Nephron progenitor cell (in vitro differentiated cells): Measurements from ENCODE around the gene GABPB1.

Experiments used
- DNase-seq: peaks from one replicate; pipeline ENCODE4 v3.0.0; 2021
- H3K27ac Mint-ChIP-seq: 2 replicates; pipeline ENCODE4 v1.8.0; 2021; ENCODE audit warnings: mild to moderate bottlenecking, moderate library complexity, mixed read lengths
- H3K27me3 Mint-ChIP-seq: 2 replicates; pipeline ENCODE4 v1.8.0; 2021; ENCODE audit warnings: mild to moderate bottlenecking, low read depth, mixed read lengths; ENCODE audit not compliant: poor library complexity
- H3K36me3 Mint-ChIP-seq: 2 replicates; pipeline ENCODE4 v1.8.0; 2021; ENCODE audit warnings: low read depth, mixed read lengths
- H3K4me1 Mint-ChIP-seq: 2 replicates; pipeline ENCODE4 v1.8.0; 2021; ENCODE audit warnings: mixed read lengths
- H3K4me3 Mint-ChIP-seq: 2 replicates; pipeline ENCODE4 v1.8.0; 2021; ENCODE audit warnings: mild to moderate bottlenecking, moderate library complexity, mixed read lengths
- H3K9me3 Mint-ChIP-seq: 2 replicates; pipeline ENCODE4 v1.8.0; 2021; ENCODE audit warnings: mild to moderate bottlenecking, moderate library complexity, mixed read lengths
- CTCF ChIP-seq: fragments of 200-600 bp; sonication (generic); IDR thresholded peaks from 2 replicates; pipeline ENCODE4 v1.5.0; 2021; ENCODE audit warnings: antibody characterized with exemption

The GABPB1 gene

DNA sequence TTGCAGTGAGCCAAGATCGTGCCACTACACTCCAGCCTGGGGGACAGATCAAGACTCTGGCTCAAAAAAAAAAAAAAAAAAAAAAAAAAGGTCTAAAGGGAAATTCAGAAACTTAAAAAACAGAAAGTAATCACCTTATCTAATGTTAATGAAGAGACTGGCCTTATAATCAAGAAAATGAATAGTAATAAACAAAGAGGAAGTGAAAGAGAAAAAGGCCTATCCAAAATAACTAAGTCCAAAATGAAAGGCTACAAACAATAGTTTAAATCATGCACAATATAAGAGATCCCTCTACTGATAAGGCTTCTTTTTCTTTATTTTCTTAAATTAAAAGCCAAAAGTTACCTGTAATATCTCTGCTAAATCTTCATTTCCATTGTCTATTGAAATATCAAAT is 52.4 kb downstream of the GABPB1 start:
- no peak overlapping the region for H3K4me3 Mint-ChIP-seq
- no peak for TF ChIP-seq CTCF

DNA sequence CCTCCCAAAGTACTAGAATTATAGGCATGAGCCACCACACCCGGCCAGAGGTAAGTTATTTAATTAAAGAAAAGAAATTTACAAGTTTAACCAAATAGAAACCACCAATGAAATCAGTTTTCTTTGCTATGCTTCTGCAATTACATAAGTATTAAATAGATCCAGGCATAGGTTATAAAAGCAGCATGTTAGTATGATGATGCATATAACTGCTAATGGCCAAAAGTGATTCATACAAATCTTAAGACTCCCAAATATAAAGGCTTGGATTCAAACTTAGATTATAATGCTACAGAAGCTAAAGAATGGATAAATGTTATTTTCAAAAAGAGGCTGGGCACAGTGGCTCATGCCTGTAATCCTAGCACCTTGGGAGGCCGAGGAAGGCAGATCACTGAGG is 56.7 kb downstream of the GABPB1 start:
- Mint-ChIP-seq H3K4me3 (no peak overlapping the region), H3K9me3 (no peaks in the 10 kb centered on the region), H3K27ac (no peak overlapping the region), H3K27me3 (no peaks in the 10 kb centered on the region), H3K4me1 (no peaks in the 10 kb centered on the region), H3K36me3 (peaks cover 66% of the 10 kb centered on the region)
- no peak for DNase-seq
- TF ChIP-seq CTCF = no peak

More for the DNA sequence above, 52.4 kb downstream of the GABPB1 start:
- Mint-ChIP-seq H3K36me3 (peaks cover 81% of the 10 kb centered on the region), H3K27ac (no peak overlapping the region), H3K9me3 (peaks cover 9% of the 10 kb centered on the region), H3K27me3 (peaks cover 3% of the 10 kb centered on the region), H3K4me1 (no peaks in the 10 kb centered on the region)
- no peak for DNase-seq

DNA sequence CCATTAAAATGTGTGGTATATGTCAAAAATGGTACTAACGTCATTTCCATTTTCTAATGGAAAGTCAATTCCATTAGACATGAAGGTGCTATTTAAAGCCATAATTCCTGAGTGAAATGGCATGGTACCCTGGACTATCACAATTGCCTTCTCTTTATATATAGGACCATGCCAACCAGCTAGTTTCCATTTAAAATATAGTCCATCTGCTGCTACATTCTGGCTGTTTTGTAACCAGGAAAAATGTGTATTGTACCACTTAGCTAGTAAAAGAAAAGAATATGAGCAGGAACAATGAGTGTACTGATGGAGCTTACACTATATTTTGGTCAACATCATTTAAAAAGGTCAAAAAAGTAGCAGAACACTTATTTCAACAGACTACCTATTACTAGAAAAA is 59.0 kb downstream of the GABPB1 start:
- no peaks in the 10 kb centered on the region for H3K9me3 Mint-ChIP-seq
- no peak for TF ChIP-seq CTCF
- H3K27ac Mint-ChIP-seq = no peak overlapping the region
- H3K27me3 Mint-ChIP-seq = no peaks in the 10 kb centered on the region
- peaks cover 59% of the 10 kb centered on the region for H3K36me3 Mint-ChIP-seq
- H3K4me1 Mint-ChIP-seq = no peaks in the 10 kb centered on the region
- H3K4me3 Mint-ChIP-seq = no peak overlapping the region
- DNase-seq = no peak

- Mint-ChIP-seq H3K4me1 (no peaks in the 10 kb centered on the region), H3K4me3 (no peak overlapping the region), H3K27ac (no peak overlapping the region), H3K27me3 (no peaks in the 10 kb centered on the region), H3K9me3 (no peaks in the 10 kb centered on the region), H3K36me3 (peaks cover 42% of the 10 kb centered on the region)
- DNase-seq = no peak
- no peak for TF ChIP-seq CTCF
Observed at GRCh38 chr15:50289749-50290148, 65.2 kb downstream of the GABPB1 start.

- Mint-ChIP-seq H3K27me3 (no peaks in the 10 kb centered on the region), H3K9me3 (no peaks in the 10 kb centered on the region), H3K27ac (peak overlapping the region; percentile 58), H3K4me1 (no peaks in the 10 kb centered on the region), H3K4me3 (no peak overlapping the region), H3K36me3 (peaks cover 41% of the 10 kb centered on the region)
- DNase-seq = no peak
- no peak for TF ChIP-seq CTCF
Observed at GRCh38 chr15:50287324-50288116, 67.5 kb downstream of the GABPB1 start.

- TF ChIP-seq CTCF = no peak
- H3K27ac Mint-ChIP-seq = no peak overlapping the region
- no peak for DNase-seq
- H3K36me3 Mint-ChIP-seq = peaks cover 9% of the 10 kb centered on the region
- H3K27me3 Mint-ChIP-seq = no peaks in the 10 kb centered on the region
- no peaks in the 10 kb centered on the region for H3K4me1 Mint-ChIP-seq
- no peak overlapping the region for H3K4me3 Mint-ChIP-seq
- H3K9me3 Mint-ChIP-seq = no peaks in the 10 kb centered on the region
Observed at GRCh38 chr15:50281427-50281826, 73.6 kb downstream of the GABPB1 start.
